SK-N-SH treated with all-trans-retinoic acid at 6 μM for 48 hours (cell line): ENCODE results near the gene TRIM16.
"Not testable (repeated sequence)": the region's sequence is repeated elsewhere in the genome, so short reads cannot be mapped to it uniquely, and the experiment has no call there.

Experiments
- ARNTL ChIP-seq: fragments of 450-650 bp; formaldehyde crosslinking; IDR thresholded peaks from 2 replicates; pipeline ENCODE4 v1.5.0; 2020; ENCODE audit warnings: low read depth, mild to moderate bottlenecking, moderate library complexity, borderline replicate concordance
- BACH2 ChIP-seq: fragments of 250-450 bp; sonication (Bioruptor Pico); IDR thresholded peaks from 2 replicates; pipeline ENCODE4 v1.9.0; 2021; ENCODE audit warnings: mild to moderate bottlenecking, borderline replicate concordance
- CREB5 ChIP-seq: fragments of 250-450 bp; sonication (Bioruptor Pico); IDR thresholded peaks from 2 replicates; pipeline ENCODE4 v1.5.1; 2020; ENCODE audit warnings: low read depth, mild to moderate bottlenecking, moderate library complexity
- CSDC2 ChIP-seq: fragments of 250-450 bp; sonication (Bioruptor Pico); IDR thresholded peaks from 2 replicates; pipeline ENCODE4 v1.5.0; 2020; ENCODE audit warnings: mild to moderate bottlenecking, moderate library complexity
- CSRNP3 ChIP-seq: fragments of 250-450 bp; sonication (Bioruptor Pico); IDR thresholded peaks from 2 replicates; pipeline ENCODE4 v1.5.1; 2021; ENCODE audit warnings: mild to moderate bottlenecking, moderate library complexity
- PATZ1 ChIP-seq: fragments of 250-450 bp; sonication (Bioruptor Pico); IDR thresholded peaks from 2 replicates; pipeline ENCODE4 v1.8.0; 2020; ENCODE audit warnings: mild to moderate bottlenecking, moderate library complexity, borderline replicate concordance
- POU6F1 ChIP-seq: fragments of 250-450 bp; sonication (Bioruptor Pico); IDR thresholded peaks from 2 replicates; pipeline ENCODE4 v1.8.0; 2021; ENCODE audit warnings: low read depth, mild to moderate bottlenecking, moderate library complexity, borderline replicate concordance
- PPARA ChIP-seq: fragments of 250-450 bp; sonication (Bioruptor Pico); IDR thresholded peaks from 2 replicates; pipeline ENCODE4 v1.5.0; 2020; ENCODE audit warnings: mild to moderate bottlenecking, borderline replicate concordance
- TOX ChIP-seq: fragments of 250-450 bp; sonication (Bioruptor Pico); IDR thresholded peaks from 2 replicates; pipeline ENCODE4 v1.8.0; 2021; ENCODE audit warnings: mild to moderate bottlenecking, moderate library complexity, borderline replicate concordance
- TSHZ2 ChIP-seq: fragments of 250-450 bp; sonication (Bioruptor Pico); IDR thresholded peaks from 2 replicates; pipeline ENCODE4 v1.5.0; 2020; ENCODE audit warnings: mild to moderate bottlenecking, moderate library complexity
- ZC3H10 ChIP-seq: fragments of 250-450 bp; sonication (Bioruptor Pico); IDR thresholded peaks from 2 replicates; pipeline ENCODE4 v1.5.1; 2021; ENCODE audit warnings: mild to moderate bottlenecking, moderate library complexity
- ZFP3 ChIP-seq: fragments of 250-450 bp; sonication (Bioruptor Pico); IDR thresholded peaks from 2 replicates; pipeline ENCODE4 v1.5.0; 2020; ENCODE audit warnings: mild to moderate bottlenecking, moderate library complexity
- ZFP30 ChIP-seq: fragments of 450-650 bp; formaldehyde crosslinking; IDR thresholded peaks from 2 replicates; pipeline ENCODE4 v1.5.0; 2022; ENCODE audit warnings: mild to moderate bottlenecking, moderate library complexity
- ZNF70 ChIP-seq: fragments of 450-650 bp; formaldehyde crosslinking; IDR thresholded peaks from 2 replicates; pipeline ENCODE4 v1.5.0; 2020; ENCODE audit warnings: mild to moderate bottlenecking, moderate library complexity

- TF ChIP-seq ZFP30 (CRISPR knock-in tag); TSHZ2 (CRISPR knock-in tag); ZC3H10 (CRISPR knock-in tag); CSRNP3 (CRISPR knock-in tag); ARNTL (CRISPR knock-in tag); ZFP3 (CRISPR knock-in tag); POU6F1 (CRISPR knock-in tag); CREB5; CSDC2; PPARA; PATZ1 (CRISPR knock-in tag); ZNF70 (CRISPR knock-in tag); BACH2 (CRISPR knock-in tag); TOX: not testable (repeated sequence)
Measured at GRCh38 chr17:15583313-15583712, 100.8 kb downstream of the TRIM16 start.
